Neural cell (in vitro differentiated cells): ENCODE data around the gene FBXL2. TPM values are rescaled to one million over a fixed set of nuclear protein-coding genes. Genes with fewer than 3 reads are reported as not detected.

Experiments
- H2AFZ ChIP-seq: fragments of 200-600, 300-800 bp; sonication (generic), shearing (Covaris generic); 2 replicates; pipeline ENCODE4 v1.6.0; 2014; ENCODE audit warnings: low read depth, mild to moderate bottlenecking, antibody characterized with exemption, low read length, moderate library complexity
- H3F3A ChIP-seq: fragments of 200-600 bp; shearing (Covaris generic); 2 replicates; pipeline ENCODE4 v1.6.1; 2016; ENCODE audit warnings: mild to moderate bottlenecking, moderate library complexity, mixed read lengths, antibody characterized with exemption, low read length; ENCODE audit not compliant: insufficient read depth, poor library complexity, severe bottlenecking
- H3K27ac ChIP-seq: fragments of 200-600, 300-800 bp; sonication (generic), shearing (Covaris generic); 2 replicates; pipeline ENCODE4 v1.5.1; 2014; ENCODE audit warnings: mild to moderate bottlenecking, low read length, moderate library complexity
- H3K27me3 ChIP-seq: fragments of 300-800, 200-600 bp; sonication (generic), shearing (Covaris generic); 2 replicates; pipeline ENCODE4 v1.6.0; 2014; ENCODE audit warnings: mild to moderate bottlenecking, low read depth, low read length, moderate library complexity; ENCODE audit not compliant: insufficient read depth
- H3K36me3 ChIP-seq: fragments of 300-800, 200-600 bp; sonication (generic), shearing (Covaris generic); 2 replicates; pipeline ENCODE4 v1.5.1; 2014; ENCODE audit warnings: mild to moderate bottlenecking, antibody characterized with exemption, low read length, moderate library complexity; ENCODE audit not compliant: insufficient read depth
- H3K4me2 ChIP-seq: fragments of 300-800, 200-600 bp; sonication (generic), shearing (Covaris generic); 2 replicates; pipeline ENCODE4 v1.6.0; 2014; ENCODE audit warnings: mild to moderate bottlenecking, low read length
- H3K4me3 ChIP-seq: fragments of 300-800, 200-600 bp; sonication (generic), shearing (Covaris generic); 2 replicates; pipeline ENCODE4 v1.5.1; 2014; ENCODE audit warnings: mild to moderate bottlenecking, low read length, moderate library complexity
- H3K79me2 ChIP-seq: fragments of 200-600 bp; shearing (Covaris generic); replicated peaks from 2 replicates; pipeline ENCODE4 v1.6.0; 2014; ENCODE audit warnings: mild to moderate bottlenecking, low read length, moderate library complexity; ENCODE audit not compliant: insufficient read depth
- H3K9ac ChIP-seq: fragments of 300-800, 200-600 bp; sonication (generic), shearing (Covaris generic); 2 replicates; pipeline ENCODE4 v1.6.1; 2016; ENCODE audit warnings: mild to moderate bottlenecking, low read length, mixed read lengths
- H3K9me2 ChIP-seq: fragments of 200-600 bp; shearing (Covaris generic); 2 replicates; pipeline ENCODE4 v1.6.1; 2016; ENCODE audit warnings: mild to moderate bottlenecking, low read length, mixed read lengths; ENCODE audit not compliant: insufficient read depth
- H3K9me3 ChIP-seq: fragments of 200-600, 300-800 bp; sonication (generic), shearing (Covaris generic); 2 replicates; pipeline ENCODE4 v1.6.1; 2016; ENCODE audit warnings: mild to moderate bottlenecking, mixed run types, low read length, moderate library complexity, mixed read lengths
- H4K20me1 ChIP-seq: fragments of 200-600 bp; shearing (Covaris generic); 2 replicates; pipeline ENCODE4 v1.6.1; 2016; ENCODE audit warnings: mild to moderate bottlenecking, mixed run types; ENCODE audit not compliant: insufficient read depth
- CTCF ChIP-seq: fragments of 450-650 bp; IDR thresholded peaks from 2 replicates; pipeline ENCODE4 v1.5.1; 2014; ENCODE audit warnings: antibody characterized with exemption, mild to moderate bottlenecking, moderate library complexity; ENCODE audit not compliant: poor library complexity, severe bottlenecking
- EP300 ChIP-seq: fragments of 450-650 bp; conservative IDR thresholded peaks from 2 replicates; pipeline ENCODE4 v1.6.1; 2014; ENCODE audit warnings: antibody characterized with exemption, mild to moderate bottlenecking, moderate library complexity; ENCODE audit not compliant: poor library complexity, severe bottlenecking
- EZH2 ChIP-seq: fragments of 200-600, 300-800 bp; shearing (Covaris generic), sonication (generic); IDR thresholded peaks from 2 replicates; pipeline ENCODE4 v1.6.1; 2014; ENCODE audit warnings: antibody characterized with exemption, low read length, borderline replicate concordance, mild to moderate bottlenecking; ENCODE audit not compliant: insufficient read depth, poor library complexity, severe bottlenecking
- MXI1 ChIP-seq: fragments of 450-650 bp; conservative IDR thresholded peaks from 2 replicates; pipeline ENCODE4 v1.6.1; 2014; ENCODE audit warnings: antibody characterized with exemption, mild to moderate bottlenecking; ENCODE audit not compliant: poor library complexity, severe bottlenecking
- POLR2AphosphoS5 ChIP-seq: IDR thresholded peaks from 2 replicates; pipeline ENCODE4 v1.6.1; 2012
- RAD21 ChIP-seq: fragments of 450-650 bp; conservative IDR thresholded peaks from 2 replicates; pipeline ENCODE4 v1.6.1; 2014; ENCODE audit warnings: antibody characterized with exemption, mild to moderate bottlenecking, moderate library complexity
- REST ChIP-seq: IDR thresholded peaks from 2 replicates; pipeline ENCODE4 v1.6.1; 2012; ENCODE audit warnings: borderline replicate concordance
- SMC3 ChIP-seq: fragments of 450-650 bp; conservative IDR thresholded peaks from 2 replicates; pipeline ENCODE4 v1.6.1; 2014; ENCODE audit warnings: antibody characterized with exemption, mild to moderate bottlenecking, moderate library complexity; ENCODE audit not compliant: poor library complexity
- TAF1 ChIP-seq: IDR thresholded peaks from 2 replicates; pipeline ENCODE4 v1.6.1; 2012; ENCODE audit warnings: low read depth
- polyA plus RNA-seq: library from polyadenylated mRNA; depleted of rRNA; stranded (reverse); fragments of >200 nt; gene quantifications from 2 replicates; pipeline ENCODE4 v1.2.3, GENCODE V29; 2014

Gene FBXL2
- polyA plus RNA-seq, 1 donor from 2014 or later: 82.0 TPM

DNA sequence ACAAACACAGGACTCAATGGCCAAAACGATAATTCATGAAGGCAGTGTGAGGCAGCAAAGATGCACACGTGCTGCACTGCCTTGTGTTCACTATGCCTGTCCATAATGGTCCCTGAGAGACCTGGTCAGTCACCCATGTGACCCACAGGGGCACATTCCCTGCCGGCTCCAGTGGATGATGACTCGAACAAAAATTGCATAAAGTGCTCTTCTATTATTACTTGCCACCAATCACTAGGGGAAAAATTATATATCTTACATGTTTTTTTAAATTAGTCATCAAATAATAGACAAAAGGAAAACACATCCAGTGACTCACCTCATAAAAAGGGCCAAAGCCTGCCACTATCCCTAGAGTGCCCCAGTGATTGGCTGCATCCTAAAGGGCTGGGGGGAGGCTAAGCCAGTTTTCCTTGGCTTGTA, 115.5 kb downstream of the FBXL2 start:
- Histone ChIP-seq H3K9me2 (no peaks in the 10 kb centered on the region), H2AFZ (no peak overlapping the region), H3K9ac (no peak overlapping the region), H3K79me2 (no peaks in the 10 kb centered on the region), H3K36me3 (peaks cover 16% of the 10 kb centered on the region), H3K27ac (no peak overlapping the region), H3K4me3 (no peak overlapping the region), H3K9me3 (no peaks in the 10 kb centered on the region), H4K20me1 (no peaks in the 10 kb centered on the region), H3K4me2 (no peak overlapping the region), H3F3A (no peaks in the 10 kb centered on the region), H3K27me3 (no peaks in the 10 kb centered on the region)
- TF ChIP-seq REST: no peak
- no peak for TF ChIP-seq SMC3
- TF ChIP-seq POLR2AphosphoS5: no peak
- no peak for TF ChIP-seq MXI1
- TF ChIP-seq RAD21: no peak
- no peak for TF ChIP-seq EZH2
- TF ChIP-seq CTCF: no peak
- no peak for TF ChIP-seq EP300
- TF ChIP-seq TAF1: no peak

DNA sequence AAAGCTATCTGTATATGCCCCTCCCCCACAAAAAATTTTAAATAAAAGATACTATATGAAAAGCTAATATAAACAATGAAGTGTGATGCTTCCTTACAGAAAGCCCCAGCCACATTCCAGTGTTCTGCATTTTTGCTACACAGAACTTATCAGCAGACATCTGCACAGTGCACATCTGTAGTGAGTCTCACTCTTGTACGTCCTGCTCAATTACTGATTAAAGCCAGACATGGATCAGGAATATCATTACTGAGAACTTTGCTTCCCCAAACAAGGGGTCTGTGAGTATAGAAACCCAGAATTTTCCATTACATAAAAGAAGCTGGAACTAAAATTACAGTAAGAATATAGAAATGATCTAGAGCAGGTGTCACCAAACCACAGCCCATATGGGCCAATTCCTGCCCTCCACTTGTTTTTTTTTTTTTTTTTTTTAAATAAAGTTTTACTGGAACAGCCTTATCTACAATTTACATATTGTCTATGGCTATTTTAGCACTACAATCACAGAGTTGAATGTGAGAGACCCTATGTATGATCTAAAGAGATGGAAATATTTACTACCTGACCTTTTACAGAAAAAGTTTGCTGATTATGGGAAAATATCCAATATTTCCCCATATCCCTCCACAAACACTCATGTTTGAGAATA, 117.3 kb downstream of the FBXL2 start:
- H3F3A ChIP-seq: no peaks in the 10 kb centered on the region
- H3K79me2 ChIP-seq: no peaks in the 10 kb centered on the region
- no peak overlapping the region for H3K9ac ChIP-seq
- TF ChIP-seq REST (no peak), SMC3 (no peak), CTCF (no peak)
- H2AFZ ChIP-seq: no peak overlapping the region
- H3K4me3 ChIP-seq: no peak overlapping the region
- H3K27ac ChIP-seq: no peak overlapping the region
- H3K9me2 ChIP-seq: no peaks in the 10 kb centered on the region
- H4K20me1 ChIP-seq: no peaks in the 10 kb centered on the region
- H3K4me2 ChIP-seq: no peak overlapping the region
- no peaks in the 10 kb centered on the region for H3K9me3 ChIP-seq
- H3K36me3 ChIP-seq: peaks cover 16% of the 10 kb centered on the region
- H3K27me3 ChIP-seq: no peaks in the 10 kb centered on the region
